ENCODE measurements around the gene EFCAB8.

- TF ChIP-seq CTCF (IDR thresholded peaks at IDR 0.05; ENCODE audit: poor library complexity) (no peak), EZH2 (IDR thresholded peaks at IDR 0.05; ENCODE audit: borderline replicate concordance) (no peak)
These were observed 117.3 kb downstream of the EFCAB8 start for GRCh38 chr20:32975698-32976674.
